GM12878 (cell line): ENCODE measurements around the gene AHCYL2. TPM values are rescaled to one million over a fixed set of nuclear protein-coding genes. Genes with fewer than 3 reads are reported as not detected.
A peak's percentile ranks its signal among the peaks of the same experiment; 100 is the strongest.

Experiments used
- ATAC-seq: fragments of 200-7000 bp; cut with Tn5 transposase; 3 replicates; pipeline ENCODE4 v1.9.1; 2020; ENCODE audit warnings: mild to moderate bottlenecking, moderate library complexity
- Bru-seq: library from RNA; stranded (reverse); fragments of 400-500 nt; gene quantifications from one replicate; lab custom pipeline; 2021; lab: Mats Ljungman, UMichigan
- BruChase-seq, 2 experiments: library from RNA; stranded (reverse); fragments of 400-500 nt; gene quantifications; one replicate each; lab custom pipeline; 2021; lab: Mats Ljungman, UMichigan
- BruUV-seq: library from RNA; stranded (reverse); fragments of 400-500 nt; replicated peaks from 2 replicates; lab custom pipeline; 2021; lab: Mats Ljungman, UMichigan
- CTCF ChIA-PET: fragments of 300-600 bp; sonication (Branson Sonifier 250); formaldehyde crosslinking; extraction: SDS; loops from one replicate; lab custom pipeline; 2021; ENCODE audit warnings: inconsistent platforms; lab: Yijun Ruan, JAX
- POLR2A ChIA-PET: fragments of 350-600 bp; formaldehyde crosslinking; extraction: SDS; loops from one replicate; lab custom pipeline; 2021; ENCODE audit warnings: inconsistent platforms; lab: Charles Lee
- RAD21 ChIA-PET: fragments of 300-600 bp; sonication (Branson Sonifier 250); formaldehyde crosslinking; loops from one replicate; lab custom pipeline; 2023; ENCODE audit warnings: antibody characterized with exemption; ENCODE audit not compliant: unreplicated experiment; lab: Charles Lee
- SMC1A ChIA-PET: fragments of 300-600 bp; sonication (Branson Sonifier 250); formaldehyde crosslinking; loops from one replicate; lab custom pipeline; 2023; ENCODE audit not compliant: unreplicated experiment, uncharacterized antibody; lab: Charles Lee
- DNase-seq: peaks from one replicate; pipeline ENCODE4 v3.0.0-alpha.2; 2011; ENCODE audit warnings: low read depth, low spot score
- FAIRE-seq: peaks from 3 replicates; lab custom pipeline; 2011; peaks lifted over from hg19 to GRCh38; lab: Jason Lieb, UNC
- H2AFZ ChIP-seq: 2 replicates; pipeline ENCODE4 v1.6.0; 2011; ENCODE audit warnings: low read depth, low read length, control low read depth; ENCODE audit not compliant: control insufficient read depth
- H3K27ac ChIP-seq: 2 replicates; pipeline ENCODE4 v1.5.1; 2011; ENCODE audit warnings: control low read depth; ENCODE audit not compliant: control insufficient read depth, insufficient read depth
- H3K27me3 ChIP-seq, 2 experiments: replicated peaks in 1 of 2; 2 replicates each; pipeline versions ENCODE4 v1.6.0 to v1.6.1; 2011; ENCODE audit warnings: low read length in 1 of 2; ENCODE audit not compliant: control insufficient read depth in 2 of 2, insufficient read depth in 2 of 2
- H3K36me3 ChIP-seq, 2 experiments: 2 replicates each; pipeline ENCODE4 v1.5.1; 2011; ENCODE audit warnings: low read length in 1 of 2; ENCODE audit not compliant: control insufficient read depth in 2 of 2, insufficient read depth in 2 of 2
- H3K4me1 ChIP-seq: 2 replicates; pipeline ENCODE4 v1.6.1; 2011; ENCODE audit warnings: mild to moderate bottlenecking, low read length, moderate library complexity, mixed read lengths; ENCODE audit not compliant: control insufficient read depth, insufficient read depth
- H3K4me2 ChIP-seq: 2 replicates; pipeline ENCODE4 v1.6.0; 2011; ENCODE audit warnings: control low read depth; ENCODE audit not compliant: control insufficient read depth, insufficient read depth
- H3K4me3 ChIP-seq: fragments of 200-600 bp; sonication (generic); 2 replicates; pipeline ENCODE4 v1.5.1; 2016
- H3K79me2 ChIP-seq: 2 replicates; pipeline ENCODE4 v1.6.0; 2011; ENCODE audit warnings: low read length; ENCODE audit not compliant: control insufficient read depth, insufficient read depth
- H3K9ac ChIP-seq: 2 replicates; pipeline ENCODE4 v1.8.0; 2011; ENCODE audit warnings: low read length, control low read depth, mixed read lengths; ENCODE audit not compliant: control insufficient read depth, insufficient read depth
- H3K9me3 ChIP-seq: replicated peaks from 3 replicates; pipeline ENCODE4 v1.5.1; 2011; ENCODE audit warnings: mild to moderate bottlenecking, low read length; ENCODE audit not compliant: control insufficient read depth, insufficient read depth
- H4K20me1 ChIP-seq: 2 replicates; pipeline ENCODE4 v1.6.0; 2011; ENCODE audit not compliant: control insufficient read depth, insufficient read depth
- BHLHE40 ChIP-seq, 2 experiments: fragments of 450-650 bp in 1 of 2; IDR thresholded peaks; 2 replicates each; pipeline ENCODE4 v1.6.1; 2011 to 2017; ENCODE audit warnings: low read depth in 2 of 2, borderline replicate concordance in 1 of 2, improper control_type of control experiment in 1 of 2, low read length in 1 of 2, mild to moderate bottlenecking in 1 of 2
- BRCA1 ChIP-seq: IDR thresholded peaks from 2 replicates; pipeline ENCODE4 v1.6.1; 2011; ENCODE audit warnings: low read depth, low read length, improper control_type of control experiment
- NFYB ChIP-seq: IDR thresholded peaks from 2 replicates; pipeline ENCODE4 v1.6.1; 2011; ENCODE audit warnings: low read depth, mild to moderate bottlenecking, low read length, improper control_type of control experiment, moderate library complexity; ENCODE audit not compliant: insufficient read depth
- ZBTB4 ChIP-seq: fragments of 450-650 bp; formaldehyde crosslinking; IDR thresholded peaks from 2 replicates; pipeline ENCODE4 v1.4.0; 2022; ENCODE audit warnings: mild to moderate bottlenecking, moderate library complexity
- WGBS: methylation state at CpG from one replicate; pipeline ENCODE4 v1.1.6; 2016; ENCODE audit warnings: low lambda C conversion rate; ENCODE audit not compliant: insufficient replicate concordance, insufficient coverage; ENCODE audit errors: missing lambda C conversion rate; 5-methylcytosine and 5-hydroxymethylcytosine counted together
- in situ Hi-C: fragments of 300-500 bp; cut with MboI; formaldehyde crosslinking; loops from 9 replicates; pipeline ENCODE4 v1.14.3; 2018; ENCODE audit warnings: mixed read lengths
- intact Hi-C: fragments of 100-400 bp; cut with micrococcal nuclease; formaldehyde crosslinking; loops from one replicate; pipeline ENCODE4 v1.14.2; 2022; ENCODE audit not compliant: unreplicated experiment
- long read RNA-seq, 2 experiments: library from polyadenylated mRNA; unstranded; transcript quantifications; one replicate each; pipeline ENCODE4 v2.0.0, GENCODE V29; 2019 to 2020
- polyA minus RNA-seq, 3 experiments: library from RNA; depleted of rRNA, polyadenylated mRNA; stranded (reverse); fragments of >200 nt; gene quantifications; 2 replicates each; pipeline ENCODE4 v1.2.3, GENCODE V29; 2011
- polyA plus RNA-seq, 11 experiments: library from polyadenylated mRNA; depleted of rRNA in 4 of 11; unstranded in 6 of 11; stranded (reverse) in 5 of 11; fragments of >200 nt; fragmentation: Nextera tagmentation in 4 of 11; fragmentation: Illumina TruSeq in 1 of 11; extraction: Ambion mirVana in 4 of 11; extraction: Trizol in 1 of 11; gene quantifications; 1 replicate in 1 of 11; 2 replicates in 10 of 11; pipeline versions ENCODE4 v1.2.1 to v1.2.3, GENCODE V29; 2011 to 2016; ENCODE audit warnings: inconsistent platforms in 2 of 11, missing spikeins in 2 of 11, low read depth in 1 of 11
- total RNA-seq, 4 experiments: library from RNA; depleted of rRNA in 3 of 4; stranded (reverse); fragments of >200 nt in 3 of 4; fragmentation: Illumina TruSeq in 1 of 4; extraction: Trizol in 1 of 4; gene quantifications; 2 replicates each; pipeline versions ENCODE4 v1.2.1 to v1.2.3, GENCODE V29; 2013 to 2021
- TF ChIP-seq, protein P1 (sequence below): fragments of 450-650 bp; IDR thresholded peaks from 2 replicates; pipeline ENCODE4 v1.6.1; 2014; ENCODE audit warnings: mild to moderate bottlenecking
- TF ChIP-seq, protein P2 (sequence below): fragments of 450-650 bp; formaldehyde crosslinking; IDR thresholded peaks from 2 replicates; pipeline ENCODE4 v1.4.0; 2020; ENCODE audit warnings: mild to moderate bottlenecking, moderate library complexity

The AHCYL2 gene
- 19.4 and 28.2 TPM in 2 replicates for total RNA-seq (2013; cell fraction: nucleolus; rRNA removed)
- total RNA-seq (2014; rRNA removed) (6.0 and 6.7 TPM in 2 replicates), total RNA-seq (2014; rRNA removed; fragmentation: Illumina TruSeq; extraction: Trizol) (4.7 and 5.5 TPM in 2 replicates), total RNA-seq (2021) (7.0 and 8.3 TPM in 2 replicates), polyA plus RNA-seq (2011; rRNA removed) (29.1 and 31.4 TPM in 2 replicates), polyA plus RNA-seq (2014; fragmentation: Illumina TruSeq; extraction: Trizol) (7.7 and 9.8 TPM in 2 replicates), polyA plus RNA-seq (2014; fragmentation: Nextera tagmentation; extraction: Ambion mirVana) (1 to 10 TPM; 1.7 to 2.0 TPM), polyA plus RNA-seq (2014; rRNA removed) (5.0 and 6.1 TPM in 2 replicates), polyA plus RNA-seq (2016; fragmentation: Nextera tagmentation; extraction: Ambion mirVana) (1 to 10 TPM; 3.5 to 4.4 TPM), polyA minus RNA-seq (2011; rRNA and poly(A)+ RNA removed) (30.6 and 31.0 TPM in 2 replicates), Bru-seq, nascent RNA (percentile 57 among the genes with signal in this experiment), BruChase-seq, experiment 1, labeled RNA remaining after a 6-hour chase (percentile 73 among the genes with signal in this experiment), BruChase-seq, experiment 2, labeled RNA remaining after a 2-hour chase (percentile 70 among the genes with signal in this experiment)
- polyA plus RNA-seq (2011; ENCODE audit: low read depth) = 2.7 TPM
- polyA plus RNA-seq (2011; cell fraction: cytosol; rRNA removed) = 13.4 and 16.4 TPM in 2 replicates
- polyA plus RNA-seq (2011; cell fraction: nucleus; rRNA removed) = 23.3 and 25.6 TPM in 2 replicates
- polyA plus RNA-seq (2012) = 3.2 and 4.4 TPM in 2 replicates
- 8.3 and 9.8 TPM in 2 replicates for polyA minus RNA-seq (2011; cell fraction: cytosol; rRNA and poly(A)+ RNA removed)
- 13.5 and 15.2 TPM in 2 replicates for polyA minus RNA-seq (2011; cell fraction: nucleus; rRNA and poly(A)+ RNA removed)
- long read RNA-seq, experiment 1, full-length matches to known transcripts = 2 of 6 reads
- long read RNA-seq, experiment 1, partial matches to known transcripts = 2 of 6 reads
- long read RNA-seq, experiment 1, other reads (novel, unspliced or antisense) = 2 of 6 reads
- long read RNA-seq, experiment 2, transcript AHCYL2-208 (17 exons, 2,047 nt) = major isoform, 16 of 40 reads
- long read RNA-seq, experiment 2, partial matches to known transcripts = 9 of 40 reads
- long read RNA-seq, experiment 2, other reads (novel, unspliced or antisense) = 14 of 40 reads

DNA sequence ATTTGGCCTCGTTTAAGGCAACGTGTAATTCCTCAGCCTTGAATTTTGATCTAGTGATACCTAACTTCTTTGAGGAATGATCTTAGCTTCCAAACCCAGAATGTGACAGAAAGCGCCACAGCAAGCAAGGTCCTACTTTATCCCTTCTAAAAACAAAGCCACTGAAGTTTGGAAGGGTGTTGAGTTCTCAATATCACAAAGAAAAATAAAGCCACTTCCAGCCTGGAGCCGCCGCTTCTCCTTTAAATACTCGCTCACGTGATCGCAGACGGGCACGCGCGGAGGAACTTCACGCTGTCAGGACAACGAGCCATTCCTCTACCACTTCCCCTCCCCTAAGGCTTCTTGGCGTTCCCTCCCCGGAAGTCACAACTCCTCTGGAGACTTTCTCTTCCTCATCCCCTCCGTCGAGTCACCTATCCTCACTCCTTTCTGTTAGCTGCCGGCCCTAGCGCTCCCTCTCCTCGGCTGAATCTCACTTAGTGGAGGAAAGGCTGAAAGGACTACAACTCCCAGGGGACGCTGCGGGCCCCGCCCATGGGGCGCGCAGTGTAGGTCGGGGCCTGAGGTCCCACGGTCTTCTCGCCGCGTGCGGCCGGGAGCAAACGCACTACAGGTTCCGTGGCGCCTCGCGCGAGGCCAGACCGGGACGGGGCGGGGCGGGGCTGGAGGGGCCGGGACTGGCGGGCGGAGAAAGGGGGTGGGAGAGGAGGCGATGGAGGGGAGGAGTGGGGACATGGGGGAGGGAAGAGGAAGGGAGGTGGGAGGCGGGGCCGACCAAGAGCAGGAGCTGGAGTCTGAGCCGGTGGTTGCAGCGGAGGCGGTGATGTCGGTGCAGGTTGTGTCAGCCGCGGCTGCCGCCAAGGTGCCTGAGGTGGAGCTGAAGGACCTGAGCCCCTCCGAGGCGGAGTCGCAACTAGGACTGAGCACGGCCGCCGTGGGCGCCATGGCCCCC, at the start of gene AHCYL2:
AHCYL2 (plus strand) TSS at position 780 of the 955 bp plus-strand sequence.
- Histone ChIP-seq H2AFZ (peak within 1 kb of the TSS; percentile 94), H3K4me1 (peaks cover 8% of the 10 kb centered on the region; the same call in 1 of the 2 replicates), H3K36me3 (no peaks in the 10 kb centered on the region), H3K9me3 (no peaks in the 10 kb centered on the region), H3K27ac (peak within 1 kb of the TSS; percentile 71), H3K27me3 (no peaks in the 10 kb centered on the region), H4K20me1 (no peaks in the 10 kb centered on the region), H3K4me3 (peak within 1 kb of the TSS; percentile 72), H3K4me2 (peak within 1 kb of the TSS; percentile 94), H3K9ac (peak within 1 kb of the TSS; percentile 67), H3K79me2 (no peaks in the 10 kb centered on the region; the same call in 1 of the 2 replicates)
- SMC1A ChIA-PET = interaction anchor here (0.9 to 2.4 kb wide), 6 partner anchors 14 to 177 kb away, joined by 3 to 11 read pairs (median 3); no protein-coding TSS in a partner anchor
- CTCF ChIA-PET = interaction anchor here (0.5 to 9.7 kb wide), 8 partner anchors 47 to 802 kb away, joined by 3 to 185 read pairs (median 4); partner anchors contain the start of gene ATP6V1F
- RAD21 ChIA-PET = interaction anchor here (0.6 to 2.7 kb wide), 16 partner anchors 9 to 986 kb away, joined by 3 to 9 read pairs (median 4); no protein-coding TSS in a partner anchor
- peak; percentile 96 for FAIRE-seq
- ATAC-seq = peak; percentile 97
- BruUV-seq = TSS peak; percentile 71
- under 1% methylated on average over 48 of the region's 63 CpGs for WGBS
- intact Hi-C loops = loop anchor here (10.0 kb wide), 1 partner anchor 390 kb away; the partner anchor contains the start of gene NRF1
- peak; percentile 89 for DNase-seq
- in situ Hi-C loops = loop anchor here (5.0 kb wide), 1 partner anchor 73 kb away; no protein-coding TSS in a partner anchor
- POLR2A ChIA-PET = interaction anchor here (0.5 to 1.1 kb wide), 6 partner anchors 78 to 197 kb away, joined by 3 to 5 read pairs (median 4); no protein-coding TSS in a partner anchor
- TF ChIP-seq, protein P1, sequence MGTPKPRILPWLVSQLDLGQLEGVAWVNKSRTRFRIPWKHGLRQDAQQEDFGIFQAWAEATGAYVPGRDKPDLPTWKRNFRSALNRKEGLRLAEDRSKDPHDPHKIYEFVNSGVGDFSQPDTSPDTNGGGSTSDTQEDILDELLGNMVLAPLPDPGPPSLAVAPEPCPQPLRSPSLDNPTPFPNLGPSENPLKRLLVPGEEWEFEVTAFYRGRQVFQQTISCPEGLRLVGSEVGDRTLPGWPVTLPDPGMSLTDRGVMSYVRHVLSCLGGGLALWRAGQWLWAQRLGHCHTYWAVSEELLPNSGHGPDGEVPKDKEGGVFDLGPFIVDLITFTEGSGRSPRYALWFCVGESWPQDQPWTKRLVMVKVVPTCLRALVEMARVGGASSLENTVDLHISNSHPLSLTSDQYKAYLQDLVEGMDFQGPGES = no peak; the same call in 1 of the 2 replicates
- TF ChIP-seq ZBTB4 (CRISPR knock-in tag) = no peak
- TF ChIP-seq NFYB = peak; percentile 36; the same call in 1 of the 2 replicates
- 0 out of 2 replicates have a peak, but pooled peaks have one; percentile 6 for TF ChIP-seq BRCA1
- TF ChIP-seq, protein P2, sequence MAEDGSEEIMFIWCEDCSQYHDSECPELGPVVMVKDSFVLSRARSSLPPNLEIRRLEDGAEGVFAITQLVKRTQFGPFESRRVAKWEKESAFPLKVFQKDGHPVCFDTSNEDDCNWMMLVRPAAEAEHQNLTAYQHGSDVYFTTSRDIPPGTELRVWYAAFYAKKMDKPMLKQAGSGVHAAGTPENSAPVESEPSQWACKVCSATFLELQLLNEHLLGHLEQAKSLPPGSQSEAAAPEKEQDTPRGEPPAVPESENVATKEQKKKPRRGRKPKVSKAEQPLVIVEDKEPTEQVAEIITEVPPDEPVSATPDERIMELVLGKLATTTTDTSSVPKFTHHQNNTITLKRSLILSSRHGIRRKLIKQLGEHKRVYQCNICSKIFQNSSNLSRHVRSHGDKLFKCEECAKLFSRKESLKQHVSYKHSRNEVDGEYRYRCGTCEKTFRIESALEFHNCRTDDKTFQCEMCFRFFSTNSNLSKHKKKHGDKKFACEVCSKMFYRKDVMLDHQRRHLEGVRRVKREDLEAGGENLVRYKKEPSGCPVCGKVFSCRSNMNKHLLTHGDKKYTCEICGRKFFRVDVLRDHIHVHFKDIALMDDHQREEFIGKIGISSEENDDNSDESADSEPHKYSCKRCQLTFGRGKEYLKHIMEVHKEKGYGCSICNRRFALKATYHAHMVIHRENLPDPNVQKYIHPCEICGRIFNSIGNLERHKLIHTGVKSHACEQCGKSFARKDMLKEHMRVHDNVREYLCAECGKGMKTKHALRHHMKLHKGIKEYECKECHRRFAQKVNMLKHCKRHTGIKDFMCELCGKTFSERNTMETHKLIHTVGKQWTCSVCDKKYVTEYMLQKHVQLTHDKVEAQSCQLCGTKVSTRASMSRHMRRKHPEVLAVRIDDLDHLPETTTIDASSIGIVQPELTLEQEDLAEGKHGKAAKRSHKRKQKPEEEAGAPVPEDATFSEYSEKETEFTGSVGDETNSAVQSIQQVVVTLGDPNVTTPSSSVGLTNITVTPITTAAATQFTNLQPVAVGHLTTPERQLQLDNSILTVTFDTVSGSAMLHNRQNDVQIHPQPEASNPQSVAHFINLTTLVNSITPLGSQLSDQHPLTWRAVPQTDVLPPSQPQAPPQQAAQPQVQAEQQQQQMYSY = no peak
- peak; percentile 98 for TF ChIP-seq BHLHE40 (IDR thresholded peaks at IDR 0.05; ENCODE audit: borderline replicate concordance in 1 of 2, low read depth in 2 of 2, low read length in 1 of 2)
